Measurements from ENCODE around the gene LVRN. TPM values are rescaled to one million over a fixed set of nuclear protein-coding genes. Genes with fewer than 3 reads are reported as not detected.

The LVRN gene
- total RNA-seq, 1 donor from 2014 or later = not detected

- no peak overlapping the region for H3K4me3 ChIP-seq (ENCODE audit: low read depth, low read length)
- no peaks in the 10 kb centered on the region for H3K27me3 ChIP-seq (ENCODE audit: control insufficient read depth, insufficient read depth, low read length)
- no peak for DNase-seq (ENCODE audit: low read depth)
- peak; percentile 14 for TF ChIP-seq CTCF (IDR thresholded peaks at IDR 0.05; ENCODE audit: insufficient read depth, low read length, poor library complexity, severe bottlenecking)
- H3K36me3 ChIP-seq (ENCODE audit: control insufficient read depth, insufficient read depth, low read length) = no peaks in the 10 kb centered on the region
Measured at GRCh38 chr5:116062352-116062751, 100.1 kb downstream of the LVRN start.

- Histone ChIP-seq H3K36me3 (ENCODE audit: control insufficient read depth, insufficient read depth, low read length) (no peaks in the 10 kb centered on the region), H3K27me3 (ENCODE audit: control insufficient read depth, insufficient read depth, low read length) (no peaks in the 10 kb centered on the region), H3K4me3 (ENCODE audit: low read depth, low read length) (no peak overlapping the region)
- DNase-seq (ENCODE audit: low read depth) = no peak
- no peak for TF ChIP-seq CTCF (IDR thresholded peaks at IDR 0.05; ENCODE audit: insufficient read depth, low read length, poor library complexity, severe bottlenecking)
Measured at GRCh38 chr5:116063950-116064349, 101.7 kb downstream of the LVRN start.

- Histone ChIP-seq H3K36me3 (ENCODE audit: control insufficient read depth, insufficient read depth, low read length) (no peaks in the 10 kb centered on the region), H3K4me3 (ENCODE audit: low read depth, low read length) (no peak overlapping the region), H3K27me3 (ENCODE audit: control insufficient read depth, insufficient read depth, low read length) (no peaks in the 10 kb centered on the region)
- peak; percentile 57 for TF ChIP-seq CTCF (IDR thresholded peaks at IDR 0.05; ENCODE audit: insufficient read depth, low read length, poor library complexity, severe bottlenecking)
- DNase-seq (ENCODE audit: low read depth) = no peak
Measured at GRCh38 chr5:116068028-116068632, 105.9 kb downstream of the LVRN start.

GRCh38 chr5:116071211-116071610 lies 108.9 kb downstream of the LVRN start:
- TF ChIP-seq CTCF (IDR thresholded peaks at IDR 0.05; ENCODE audit: insufficient read depth, low read length, poor library complexity, severe bottlenecking) = no peak
- H3K27me3 ChIP-seq (ENCODE audit: control insufficient read depth, insufficient read depth, low read length) = no peaks in the 10 kb centered on the region
- no peak for DNase-seq (ENCODE audit: low read depth)
- no peaks in the 10 kb centered on the region for H3K36me3 ChIP-seq (ENCODE audit: control insufficient read depth, insufficient read depth, low read length)
- no peak overlapping the region for H3K4me3 ChIP-seq (ENCODE audit: low read depth, low read length)

- DNase-seq (ENCODE audit: low read depth) = no peak
- TF ChIP-seq CTCF (IDR thresholded peaks at IDR 0.05; ENCODE audit: insufficient read depth, low read length, poor library complexity, severe bottlenecking) = no peak
- H3K36me3 ChIP-seq (ENCODE audit: control insufficient read depth, insufficient read depth, low read length) = no peaks in the 10 kb centered on the region
Measured at GRCh38 chr5:116075191-116075831, 113.0 kb downstream of the LVRN start.

GRCh38 chr5:116076496-116076895 lies 114.2 kb downstream of the LVRN start:
- H3K36me3 ChIP-seq (ENCODE audit: control insufficient read depth, insufficient read depth, low read length) = no peaks in the 10 kb centered on the region
- no peak overlapping the region for H3K4me3 ChIP-seq (ENCODE audit: low read depth, low read length)
- no peaks in the 10 kb centered on the region for H3K27me3 ChIP-seq (ENCODE audit: control insufficient read depth, insufficient read depth, low read length)
- no peak for DNase-seq (ENCODE audit: low read depth)
- TF ChIP-seq CTCF (IDR thresholded peaks at IDR 0.05; ENCODE audit: insufficient read depth, low read length, poor library complexity, severe bottlenecking) = no peak

More at GRCh38 chr5:116075191-116075831, 113.0 kb downstream of the LVRN start:
- Histone ChIP-seq H3K27me3 (ENCODE audit: control insufficient read depth, insufficient read depth, low read length) (no peaks in the 10 kb centered on the region), H3K4me3 (ENCODE audit: low read depth, low read length) (no peak overlapping the region)

All from kidney epithelial cell (primary cell).